Lower lobe of right lung (tissue), 2 donors: ENCODE results near the gene GTPBP1. TPM values are rescaled to one million over a fixed set of nuclear protein-coding genes. Genes with fewer than 3 reads are reported as not detected.

Experiments
- ATAC-seq, 2 donors: fragments of 200-7000 bp; cut with Tn5 transposase; one replicate each; pipeline ENCODE4 v1.9.1; 2020 to 2022; ENCODE audit warnings: mild to moderate bottlenecking in 2 of 2, moderate library complexity in 2 of 2
- DNase-seq: peaks from one replicate; pipeline ENCODE4 v3.0.0-alpha.2; 2020
- H3K27ac ChIP-seq: fragments of 200-600 bp; one replicate; pipeline ENCODE4 v1.8.0; 2022
- H3K27me3 ChIP-seq: fragments of 200-600 bp; one replicate; pipeline ENCODE4 v1.8.0; 2022; ENCODE audit warnings: low read depth
- H3K36me3 ChIP-seq: fragments of 200-600 bp; one replicate; pipeline ENCODE4 v1.8.0; 2022; ENCODE audit warnings: mild to moderate bottlenecking
- H3K4me1 ChIP-seq: fragments of 200-600 bp; one replicate; pipeline ENCODE4 v1.8.0; 2022
- H3K4me3 ChIP-seq: fragments of 200-600 bp; one replicate; pipeline ENCODE4 v1.8.0; 2022; ENCODE audit warnings: mild to moderate bottlenecking
- H3K9me3 ChIP-seq: fragments of 200-600 bp; one replicate; pipeline ENCODE4 v1.8.0; 2022
- CTCF ChIP-seq: fragments of 200-600 bp; IDR thresholded peaks from one replicate; pipeline ENCODE4 v1.8.0; 2022; ENCODE audit warnings: antibody characterized with exemption, mild to moderate bottlenecking
- intact Hi-C: fragments of 100-400 bp; cut with DNase I; formaldehyde crosslinking; loops from one replicate; pipeline ENCODE4 v1.11.0; 2022
- total RNA-seq: library from RNA; stranded (reverse); fragmentation: NEBNext Ultra II Directional; extraction: Animal tissue kit (Norgen Biotek cat#: 25700); gene quantifications from one replicate; pipeline ENCODE4 v1.2.1, GENCODE V29; 2021
- donor health status: DM: no; HTN: yes; CAD: no; lungs with severe emphysema.

Gene GTPBP1
- total RNA-seq, 1 donor from 2014 or later = 66.7 TPM

DNA sequence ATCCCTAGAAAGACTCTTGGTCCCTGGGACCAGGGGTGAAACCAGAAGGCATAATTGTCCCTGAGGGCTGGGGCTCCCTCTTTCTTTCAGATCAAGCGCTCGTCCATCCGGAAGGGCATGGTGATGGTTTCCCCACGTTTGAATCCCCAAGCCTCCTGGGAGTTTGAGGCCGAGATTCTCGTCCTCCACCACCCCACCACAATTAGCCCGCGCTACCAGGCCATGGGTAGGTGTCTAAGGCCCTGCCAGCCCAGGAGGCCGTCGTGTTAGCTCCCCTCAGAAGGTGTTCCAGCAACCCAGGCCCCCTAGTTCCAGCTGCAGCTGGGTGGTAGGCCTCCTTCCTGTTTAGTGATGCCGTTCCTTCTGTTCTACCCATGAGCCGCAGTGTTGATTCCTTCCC, 21.4 kb downstream of the GTPBP1 start:
- no peak for TF ChIP-seq CTCF
- no peak for DNase-seq
- ATAC-seq = no peak
- H3K27me3 ChIP-seq = no peaks in the 10 kb centered on the region
- H3K27ac ChIP-seq = no peak overlapping the region
- no peaks in the 10 kb centered on the region for H3K9me3 ChIP-seq
- no peaks in the 10 kb centered on the region for H3K4me1 ChIP-seq
- intact Hi-C loops = no loop called here
- H3K36me3 ChIP-seq = peaks cover 99% of the 10 kb centered on the region
- no peak overlapping the region for H3K4me3 ChIP-seq

- Histone ChIP-seq H3K36me3 (peaks cover 99% of the 10 kb centered on the region), H3K27me3 (no peaks in the 10 kb centered on the region), H3K27ac (no peak overlapping the region), H3K9me3 (no peaks in the 10 kb centered on the region), H3K4me3 (no peak overlapping the region), H3K4me1 (peaks cover under 1% of the 10 kb centered on the region)
- intact Hi-C loops = no loop called here
- ATAC-seq (no peak), DNase-seq (no peak)
- TF ChIP-seq CTCF = no peak
These were observed 22.0 kb downstream of the GTPBP1 start for GRCh38 chr22:38727530-38728451.

GRCh38 chr22:38728871-38729796, 23.4 kb downstream of the GTPBP1 start:
- Histone ChIP-seq H3K36me3 (peaks cover 99% of the 10 kb centered on the region), H3K27ac (no peak overlapping the region), H3K4me3 (no peak overlapping the region), H3K4me1 (peaks cover 13% of the 10 kb centered on the region), H3K27me3 (no peaks in the 10 kb centered on the region), H3K9me3 (no peaks in the 10 kb centered on the region)
- no peak for TF ChIP-seq CTCF
- DNase-seq (no peak), ATAC-seq (no peak)
- intact Hi-C loops = no loop called here

DNA sequence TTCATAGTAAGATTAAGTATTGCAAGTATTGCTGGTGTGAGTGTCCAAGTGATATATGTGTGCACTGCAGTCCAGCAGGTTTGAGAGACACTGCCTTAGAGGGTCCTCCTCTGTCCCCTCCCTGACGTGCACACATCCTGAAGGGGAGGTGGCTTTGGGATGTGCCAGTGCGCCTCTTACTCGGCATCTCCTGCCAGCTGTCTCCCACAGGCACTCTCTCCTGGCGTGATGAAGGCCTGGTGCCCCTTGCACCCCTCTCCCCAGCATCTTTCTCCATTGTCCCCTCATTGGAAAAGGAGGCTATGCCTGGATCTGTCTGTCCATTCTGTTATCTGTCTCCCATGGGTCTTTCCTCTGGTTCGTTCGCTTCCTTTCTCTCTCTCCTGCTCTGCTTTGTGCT, 24.2 kb downstream of the GTPBP1 start:
- no peaks in the 10 kb centered on the region for H3K27me3 ChIP-seq
- DNase-seq = no peak
- peaks cover 99% of the 10 kb centered on the region for H3K36me3 ChIP-seq
- no peak for ATAC-seq
- TF ChIP-seq CTCF = no peak
- H3K27ac ChIP-seq = no peak overlapping the region
- intact Hi-C loops = no loop called here
- no peak overlapping the region for H3K4me3 ChIP-seq
- no peaks in the 10 kb centered on the region for H3K9me3 ChIP-seq
- peaks cover 20% of the 10 kb centered on the region for H3K4me1 ChIP-seq

- intact Hi-C loops = no loop called here
- H3K9me3 ChIP-seq = no peaks in the 10 kb centered on the region
- DNase-seq = no peak
These were observed 24.7 kb downstream of the GTPBP1 start for GRCh38 chr22:38730411-38730871.

More at GRCh38 chr22:38730411-38730871, 24.7 kb downstream of the GTPBP1 start:
- no peak overlapping the region for H3K4me3 ChIP-seq
- TF ChIP-seq CTCF = no peak
- H3K4me1 ChIP-seq = peaks cover 24% of the 10 kb centered on the region
- no peaks in the 10 kb centered on the region for H3K27me3 ChIP-seq
- ATAC-seq = no peak
- no peak overlapping the region for H3K27ac ChIP-seq
- H3K36me3 ChIP-seq = peaks cover 99% of the 10 kb centered on the region
